T-helper 2 cell treated with Interferon-gamma antibody and Interleukin-4, amounts not matched to agents 5 μg/mL and 100 μg/mL, for 36 hours (primary cell): ENCODE results near the gene PHF5A.
A peak's percentile ranks its signal among the peaks of the same experiment; 100 is the strongest.

ENCODE experiments used
- DNase-seq: peaks from one replicate; pipeline ENCODE4 v3.0.0; 2021; ENCODE audit warnings: low spot score
- H3K27ac Mint-ChIP-seq: one replicate; pipeline ENCODE4 v1.8.0; 2021; ENCODE audit warnings: mild to moderate bottlenecking, mixed read lengths
- H3K27me3 Mint-ChIP-seq: one replicate; pipeline ENCODE4 v1.8.0; 2021; ENCODE audit warnings: low read depth, mixed read lengths
- H3K36me3 Mint-ChIP-seq: one replicate; pipeline ENCODE4 v1.8.0; 2021; ENCODE audit warnings: low read depth, mixed read lengths
- H3K4me1 Mint-ChIP-seq: one replicate; pipeline ENCODE4 v1.8.0; 2021; ENCODE audit warnings: low read depth, mixed read lengths
- H3K4me3 Mint-ChIP-seq: one replicate; pipeline ENCODE4 v1.8.0; 2022; ENCODE audit warnings: mild to moderate bottlenecking, moderate library complexity, mixed read lengths
- H3K9me3 Mint-ChIP-seq: one replicate; pipeline ENCODE4 v1.8.0; 2021; ENCODE audit warnings: mixed read lengths

PHF5A gene, protein sequence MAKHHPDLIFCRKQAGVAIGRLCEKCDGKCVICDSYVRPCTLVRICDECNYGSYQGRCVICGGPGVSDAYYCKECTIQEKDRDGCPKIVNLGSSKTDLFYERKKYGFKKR

DNA sequence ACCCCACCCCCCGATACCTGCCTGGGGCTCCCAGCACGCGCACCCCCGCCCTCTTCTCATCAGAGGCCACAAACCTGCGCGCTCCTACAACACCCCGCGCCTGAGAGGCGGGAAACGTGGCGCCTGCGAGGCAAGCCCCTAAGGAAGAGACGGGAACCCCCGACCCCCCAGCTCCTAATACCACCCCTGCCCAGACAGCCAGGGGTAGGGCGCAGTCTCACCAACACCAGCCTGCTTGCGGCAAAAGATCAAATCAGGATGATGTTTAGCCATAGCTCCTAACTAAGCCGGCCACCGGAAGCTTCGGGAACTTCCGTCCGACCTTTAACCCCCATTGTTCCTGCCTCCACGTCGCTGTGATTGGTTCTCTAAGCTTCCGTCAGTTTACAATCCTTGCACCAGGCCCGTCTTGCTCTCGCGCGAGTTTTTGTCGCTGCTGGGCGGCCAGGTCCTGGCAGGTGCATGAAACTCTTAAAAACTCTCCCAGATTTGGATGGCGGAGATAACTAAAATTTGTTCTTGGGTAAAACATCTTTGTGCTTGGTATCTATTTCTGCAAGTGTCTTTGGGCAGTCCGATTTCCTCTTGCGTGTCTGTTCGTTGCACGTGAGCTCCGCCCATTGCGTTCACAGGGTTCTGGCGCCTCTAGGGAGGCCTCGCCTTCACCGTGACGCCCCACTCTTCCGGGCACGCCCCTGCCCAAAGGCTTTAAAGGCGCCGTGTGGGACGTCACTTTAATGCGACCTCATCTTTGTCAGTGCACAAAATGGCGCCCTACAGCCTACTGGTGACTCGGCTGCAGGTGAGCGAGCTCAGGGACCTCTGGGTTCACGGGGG, at the start of gene PHF5A, which contains the start of gene ACO2:
PHF5A (minus strand) TSS at position 312 of the 837 bp plus-strand sequence; CDS start at position 273, 39 bp downstream.
ACO2 (plus strand) TSS at position 737 of the 837 bp plus-strand sequence; CDS start at position 767, 30 bp downstream.
- H3K27ac Mint-ChIP-seq, result peak within 1 kb of the TSS; percentile 99
- H3K27me3 Mint-ChIP-seq, result no peaks in the 10 kb centered on the region
- peaks cover 29% of the 10 kb centered on the region for H3K4me1 Mint-ChIP-seq
- no peaks in the 10 kb centered on the region for H3K9me3 Mint-ChIP-seq
- peak within 1 kb of the TSS; percentile 86 for H3K4me3 Mint-ChIP-seq
- peaks cover 42% of the 10 kb centered on the region for H3K36me3 Mint-ChIP-seq
- peak; percentile 98 for DNase-seq

DNA sequence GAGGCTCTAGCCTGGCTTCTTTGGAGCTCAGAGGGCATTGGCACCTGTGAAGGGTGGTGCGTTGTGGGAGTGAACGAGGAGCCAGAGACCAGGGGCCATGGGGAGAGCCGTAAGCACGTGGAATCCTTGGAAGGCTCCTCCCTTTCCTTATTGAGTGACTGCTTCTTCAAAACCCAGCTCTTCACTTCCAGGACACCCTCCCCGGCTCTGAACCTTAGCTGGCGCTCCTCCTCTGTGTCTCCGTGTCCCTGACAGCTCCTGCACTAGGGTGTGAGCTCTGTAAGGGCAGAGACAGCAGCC, 49.5 kb upstream of the PHF5A start:
- Mint-ChIP-seq H3K4me1 (no peaks in the 10 kb centered on the region), H3K4me3 (no peak overlapping the region), H3K27ac (no peak overlapping the region), H3K9me3 (no peaks in the 10 kb centered on the region), H3K27me3 (no peaks in the 10 kb centered on the region), H3K36me3 (peaks cover 6% of the 10 kb centered on the region)
- no peak for DNase-seq

DNA sequence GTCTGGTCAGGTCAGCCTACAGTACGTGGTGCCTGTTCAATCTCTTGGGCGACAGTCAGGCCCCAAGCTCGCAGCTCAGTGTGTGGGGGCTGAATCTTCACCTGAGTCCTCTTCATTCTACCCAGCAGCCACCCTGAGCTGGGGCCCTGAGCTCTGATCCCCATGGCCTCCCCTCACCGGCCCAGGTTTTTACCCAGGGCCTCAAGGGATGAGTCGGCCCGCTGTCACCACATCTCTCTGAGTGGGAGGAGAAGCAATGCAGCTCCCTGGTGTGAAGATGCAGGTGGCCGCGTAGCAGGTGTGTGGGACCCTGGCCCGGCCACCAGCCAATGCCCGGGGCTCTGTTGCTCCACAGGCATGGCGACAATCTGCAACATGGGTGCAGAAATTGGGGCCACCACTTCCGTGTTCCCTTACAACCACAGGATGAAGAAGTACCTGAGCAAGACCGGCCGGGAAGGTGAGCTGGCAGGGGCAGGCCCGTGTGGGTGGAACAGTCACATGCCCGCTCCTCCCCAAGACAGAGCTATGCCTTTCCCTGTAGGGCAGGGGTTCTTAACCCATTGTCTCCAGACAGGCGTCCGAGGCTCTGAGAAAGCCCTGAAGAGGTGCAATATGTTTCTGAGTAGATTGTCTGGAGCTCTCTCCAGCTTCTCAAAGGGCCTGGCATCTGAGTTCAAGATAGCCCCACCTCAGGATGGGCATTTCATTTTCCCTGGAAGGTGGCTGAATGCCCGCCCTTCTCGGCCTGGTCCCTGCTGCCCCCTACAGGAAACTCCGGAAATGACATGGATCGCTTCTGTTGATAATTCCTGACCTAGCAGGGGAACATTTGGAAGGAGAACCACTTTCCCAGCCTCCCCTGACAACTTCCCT, 48.9 kb upstream of the PHF5A start:
- H3K27ac Mint-ChIP-seq, result no peak overlapping the region
- H3K9me3 Mint-ChIP-seq, result no peaks in the 10 kb centered on the region
- no peaks in the 10 kb centered on the region for H3K27me3 Mint-ChIP-seq
- no peak for DNase-seq
- H3K4me3 Mint-ChIP-seq, result no peak overlapping the region
- H3K4me1 Mint-ChIP-seq, result no peaks in the 10 kb centered on the region
- H3K36me3 Mint-ChIP-seq, result peaks cover 8% of the 10 kb centered on the region

DNA sequence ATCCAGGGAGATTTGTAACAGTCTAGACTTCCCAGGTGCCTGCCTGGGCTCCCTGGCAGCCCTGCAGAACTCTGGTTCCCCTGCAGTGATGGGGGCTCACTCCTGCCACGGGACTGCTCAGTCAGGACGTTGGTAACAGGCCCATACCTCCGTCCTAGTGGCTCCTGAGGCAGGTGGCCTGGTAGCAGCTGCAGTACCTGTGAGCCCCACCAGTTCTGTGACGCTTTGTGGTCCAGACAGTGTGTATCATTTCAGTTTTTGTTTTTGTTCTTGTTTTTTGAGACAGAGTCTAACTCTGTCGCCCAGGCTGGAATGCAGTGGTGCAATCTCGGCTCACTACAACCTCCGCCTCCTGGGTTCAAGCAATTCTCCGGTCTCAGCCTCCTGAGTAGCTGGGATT, 48.0 kb upstream of the PHF5A start:
- Mint-ChIP-seq H3K27ac (no peak overlapping the region), H3K36me3 (peaks cover 11% of the 10 kb centered on the region), H3K4me3 (no peak overlapping the region), H3K27me3 (no peaks in the 10 kb centered on the region), H3K9me3 (no peaks in the 10 kb centered on the region), H3K4me1 (no peaks in the 10 kb centered on the region)
- DNase-seq, result no peak

DNA sequence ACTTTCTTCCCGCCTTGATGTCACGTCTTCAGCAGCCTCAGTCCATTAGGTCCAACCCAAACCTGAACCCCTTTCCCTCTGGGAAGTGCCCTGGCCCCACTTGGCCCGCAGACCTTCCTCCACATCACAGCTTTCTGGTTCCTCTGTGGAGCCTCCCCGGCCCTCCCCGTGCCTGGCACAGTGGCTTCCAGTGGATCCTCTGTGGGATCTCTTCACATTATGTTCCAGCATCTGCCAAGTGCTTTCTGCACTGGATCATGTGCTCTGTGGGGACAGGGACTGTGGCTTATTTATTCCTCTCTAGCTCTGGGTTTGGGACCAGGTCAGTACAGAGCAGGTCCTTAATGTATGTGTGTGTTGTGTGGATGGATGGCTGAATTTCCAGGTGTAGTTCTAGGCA, 44.9 kb upstream of the PHF5A start:
- H3K27me3 Mint-ChIP-seq, result no peaks in the 10 kb centered on the region
- H3K36me3 Mint-ChIP-seq, result peaks cover 13% of the 10 kb centered on the region
- H3K9me3 Mint-ChIP-seq, result no peaks in the 10 kb centered on the region
- no peak overlapping the region for H3K4me3 Mint-ChIP-seq
- H3K4me1 Mint-ChIP-seq, result no peaks in the 10 kb centered on the region
- no peak for DNase-seq
- H3K27ac Mint-ChIP-seq, result no peak overlapping the region

DNA sequence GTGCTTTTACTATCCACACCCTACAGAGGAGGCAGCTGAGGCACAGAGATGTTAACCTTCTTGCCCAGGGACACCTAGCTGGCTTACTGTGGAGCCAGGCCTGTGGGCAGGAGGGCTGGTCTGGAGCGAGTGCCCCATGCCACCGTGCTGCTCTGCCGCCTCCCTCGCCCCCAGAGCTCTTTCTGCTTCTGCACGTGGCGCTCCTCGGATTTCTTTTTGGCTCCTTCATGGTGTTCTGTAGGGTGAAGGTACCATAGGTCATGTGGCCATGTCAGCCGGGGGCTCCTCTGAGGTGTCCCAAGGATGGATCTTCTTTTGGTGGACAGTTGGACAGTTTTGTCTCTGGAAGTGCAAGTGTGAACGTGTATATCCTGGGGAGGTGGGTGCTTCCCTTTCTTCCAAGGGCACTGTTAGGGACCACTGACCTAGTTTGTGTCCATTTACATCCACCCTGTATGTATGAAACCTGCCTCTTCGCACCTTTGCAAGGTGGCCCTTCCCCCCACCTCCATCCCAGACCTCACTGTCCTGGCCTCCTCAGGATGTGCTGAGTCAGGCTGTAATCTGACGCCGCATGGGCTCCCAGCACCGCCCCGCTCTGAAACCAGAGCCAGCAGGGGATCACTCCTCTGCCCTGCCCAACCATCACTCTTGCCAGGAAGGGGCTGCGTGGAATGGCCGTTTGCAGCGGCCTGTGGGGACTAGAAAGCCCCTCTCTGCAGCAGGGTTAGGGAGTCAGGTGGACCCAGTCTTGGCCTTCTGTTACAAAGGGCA, 44.1 kb upstream of the PHF5A start:
- no peaks in the 10 kb centered on the region for H3K9me3 Mint-ChIP-seq
- no peaks in the 10 kb centered on the region for H3K27me3 Mint-ChIP-seq
- H3K27ac Mint-ChIP-seq, result no peak overlapping the region
- no peak for DNase-seq
- H3K4me1 Mint-ChIP-seq, result no peaks in the 10 kb centered on the region
- no peak overlapping the region for H3K4me3 Mint-ChIP-seq
- peaks cover 13% of the 10 kb centered on the region for H3K36me3 Mint-ChIP-seq

DNA sequence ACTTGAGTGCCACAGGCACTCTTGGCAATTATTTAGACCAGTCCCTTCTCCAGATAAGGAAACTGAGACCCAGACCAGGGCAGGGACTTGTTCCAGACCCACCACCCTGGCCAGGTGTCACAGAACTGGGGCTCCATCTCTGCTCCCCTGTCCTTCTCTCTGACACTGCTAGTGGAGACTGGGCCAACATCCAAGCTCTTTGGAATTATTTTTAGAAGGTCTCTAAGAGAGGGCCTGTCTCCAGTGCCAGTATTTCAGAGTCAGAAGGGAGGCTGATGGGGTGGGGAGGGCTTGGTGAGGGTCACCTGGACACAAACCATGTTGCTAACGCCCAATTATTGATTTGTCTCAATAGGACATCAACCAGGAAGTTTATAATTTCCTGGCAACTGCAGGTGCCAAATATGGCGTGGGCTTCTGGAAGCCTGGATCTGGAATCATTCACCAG, 43.1 kb upstream of the PHF5A start:
- no peaks in the 10 kb centered on the region for H3K9me3 Mint-ChIP-seq
- no peaks in the 10 kb centered on the region for H3K27me3 Mint-ChIP-seq
- H3K36me3 Mint-ChIP-seq, result peaks cover 13% of the 10 kb centered on the region

DNA sequence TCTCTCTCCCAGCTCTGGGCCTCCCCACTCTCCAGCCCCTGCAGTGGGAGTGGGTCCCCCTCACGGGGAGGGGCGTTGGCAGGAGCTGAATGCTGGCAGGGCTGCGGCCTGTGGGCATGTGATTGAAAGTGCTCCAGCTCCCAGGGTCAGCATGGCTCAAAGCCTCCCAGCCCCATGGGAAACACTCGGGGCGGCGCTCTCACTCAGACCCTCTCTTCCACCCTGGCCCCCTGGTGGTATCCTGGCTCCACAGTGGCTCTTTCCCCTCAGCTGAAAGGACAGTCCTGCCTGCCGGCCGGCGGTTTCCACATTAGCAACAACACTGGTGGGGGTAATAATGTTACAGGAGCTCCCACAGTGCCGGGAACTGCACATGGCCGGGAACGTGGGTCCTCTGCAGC, 40.3 kb upstream of the PHF5A start:
- no peaks in the 10 kb centered on the region for H3K27me3 Mint-ChIP-seq
- no peaks in the 10 kb centered on the region for H3K9me3 Mint-ChIP-seq
- no peaks in the 10 kb centered on the region for H3K4me1 Mint-ChIP-seq
- no peak overlapping the region for H3K4me3 Mint-ChIP-seq
- DNase-seq, result no peak
- peaks cover 11% of the 10 kb centered on the region for H3K36me3 Mint-ChIP-seq
- H3K27ac Mint-ChIP-seq, result no peak overlapping the region

More for the DNA sequence above, 43.1 kb upstream of the PHF5A start:
- no peaks in the 10 kb centered on the region for H3K4me1 Mint-ChIP-seq
- H3K27ac Mint-ChIP-seq, result no peak overlapping the region
- DNase-seq, result no peak
- H3K4me3 Mint-ChIP-seq, result no peak overlapping the region

DNA sequence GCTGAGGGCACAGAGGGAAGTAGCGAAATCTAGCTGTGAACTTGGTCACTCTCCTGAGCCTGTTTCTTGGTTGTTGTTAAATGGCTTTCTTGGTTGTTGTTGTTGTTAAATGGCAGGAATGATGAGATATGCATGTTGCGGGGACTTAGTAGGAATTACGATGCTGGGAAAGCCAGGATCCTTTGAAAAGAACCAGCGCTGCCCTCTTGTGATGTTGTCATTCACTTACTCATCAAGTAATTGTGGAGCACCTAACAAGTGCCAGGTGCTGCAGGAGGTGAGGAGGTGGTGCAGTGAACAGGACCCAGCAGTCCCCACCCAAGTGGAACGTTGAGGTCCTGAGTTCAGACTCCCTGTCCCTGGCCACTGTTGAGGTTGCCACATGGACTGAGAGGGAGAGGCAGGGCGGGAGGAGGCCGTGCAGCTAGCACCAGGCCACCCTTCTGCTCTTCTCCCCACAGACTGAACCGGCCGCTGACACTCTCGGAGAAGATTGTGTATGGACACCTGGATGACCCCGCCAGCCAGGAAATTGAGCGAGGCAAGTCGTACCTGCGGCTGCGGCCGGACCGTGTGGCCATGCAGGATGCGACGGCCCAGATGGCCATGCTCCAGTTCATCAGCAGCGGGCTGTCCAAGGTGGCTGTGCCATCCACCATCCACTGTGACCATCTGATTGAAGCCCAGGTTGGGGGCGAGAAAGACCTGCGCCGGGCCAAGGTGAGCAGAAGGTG, 39.0 kb upstream of the PHF5A start:
- H3K27ac Mint-ChIP-seq, result no peak overlapping the region
- no peaks in the 10 kb centered on the region for H3K4me1 Mint-ChIP-seq
- peaks cover 6% of the 10 kb centered on the region for H3K36me3 Mint-ChIP-seq
- DNase-seq, result no peak
- no peak overlapping the region for H3K4me3 Mint-ChIP-seq
- no peaks in the 10 kb centered on the region for H3K9me3 Mint-ChIP-seq
- H3K27me3 Mint-ChIP-seq, result no peaks in the 10 kb centered on the region

DNA sequence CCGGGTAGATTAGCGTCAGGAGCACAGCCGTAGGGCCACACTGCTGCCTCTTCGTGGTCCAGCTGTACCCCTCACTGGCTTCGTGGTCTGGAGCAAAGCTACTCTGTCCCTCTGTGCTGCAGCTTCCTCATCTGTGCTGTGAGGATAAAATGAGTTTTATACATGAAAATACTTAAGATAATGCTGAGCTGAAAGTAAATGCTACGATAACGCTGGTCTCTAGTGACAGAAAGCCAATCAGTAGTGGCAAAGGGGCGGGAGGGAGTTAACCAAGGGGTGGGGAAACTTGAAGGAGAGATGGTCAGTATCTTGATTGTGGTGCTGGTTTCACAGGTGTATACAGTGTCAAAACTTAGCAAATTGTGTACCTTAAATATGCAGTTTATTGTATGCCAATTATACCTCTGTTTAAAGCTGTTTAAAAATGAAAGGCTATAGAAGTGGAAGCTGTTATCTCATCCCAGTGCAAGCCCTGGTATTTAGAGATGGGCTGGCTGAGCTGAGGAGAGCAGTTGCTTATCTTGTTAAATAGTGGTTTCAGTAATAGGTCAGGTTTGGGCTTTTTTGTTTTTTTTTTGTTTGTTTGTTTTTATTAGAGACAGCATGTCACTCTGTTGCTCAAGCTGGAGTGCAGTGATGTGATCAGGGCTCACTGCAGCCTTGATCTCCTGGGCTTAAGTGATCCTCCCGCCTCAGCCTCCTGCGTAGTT, 37.2 kb upstream of the PHF5A start:
- Mint-ChIP-seq H3K27ac (no peak overlapping the region), H3K4me1 (no peaks in the 10 kb centered on the region), H3K4me3 (no peak overlapping the region), H3K9me3 (no peaks in the 10 kb centered on the region), H3K36me3 (peaks cover 13% of the 10 kb centered on the region), H3K27me3 (no peaks in the 10 kb centered on the region)
- no peak for DNase-seq

DNA sequence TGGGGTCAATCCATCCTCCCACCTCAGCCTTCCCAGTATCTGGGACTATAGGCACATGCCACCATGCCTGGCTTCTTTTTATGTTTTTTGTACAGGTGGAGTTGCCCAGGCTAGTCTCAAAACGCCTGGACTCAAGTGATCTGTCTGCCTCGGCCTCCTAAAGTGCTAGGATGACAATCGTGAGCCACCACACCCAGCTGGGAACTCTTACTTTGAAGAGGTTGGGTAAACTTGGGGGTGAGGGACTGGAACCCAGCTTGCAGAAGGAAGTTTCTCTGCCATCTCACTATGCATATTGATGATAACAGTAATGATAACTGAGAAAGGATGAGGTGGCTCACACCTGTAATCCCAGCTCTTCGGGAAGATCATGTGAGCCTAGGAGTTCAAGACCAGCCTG, 36.3 kb upstream of the PHF5A start:
- peaks cover 13% of the 10 kb centered on the region for H3K36me3 Mint-ChIP-seq
- no peaks in the 10 kb centered on the region for H3K9me3 Mint-ChIP-seq
- H3K27ac Mint-ChIP-seq, result peak overlapping the region; percentile 63
- no peak for DNase-seq
- H3K27me3 Mint-ChIP-seq, result no peaks in the 10 kb centered on the region
- no peaks in the 10 kb centered on the region for H3K4me1 Mint-ChIP-seq
- H3K4me3 Mint-ChIP-seq, result no peak overlapping the region

DNA sequence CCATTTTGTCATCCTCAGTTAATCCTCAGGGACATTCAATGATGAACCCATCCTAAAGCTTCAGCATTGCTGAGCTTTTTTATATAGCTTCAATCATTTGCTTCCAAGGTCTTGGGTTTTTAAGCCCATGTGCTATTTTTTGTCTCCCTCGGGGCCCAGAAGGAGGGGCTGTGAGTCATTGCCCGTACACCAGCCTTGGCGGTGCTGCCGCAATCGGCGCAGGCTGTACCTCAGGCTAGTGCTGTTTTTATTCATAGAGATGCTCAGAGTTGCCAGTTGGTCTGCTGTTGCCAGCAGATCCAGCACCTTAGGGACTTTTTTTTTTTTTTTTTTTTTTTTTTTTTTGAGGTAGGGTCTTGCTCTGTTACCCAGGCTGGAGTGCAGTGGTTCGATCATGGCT, 35.9 kb upstream of the PHF5A start:
- no peaks in the 10 kb centered on the region for H3K9me3 Mint-ChIP-seq
- peaks cover 11% of the 10 kb centered on the region for H3K36me3 Mint-ChIP-seq
- no peak for DNase-seq
- no peaks in the 10 kb centered on the region for H3K27me3 Mint-ChIP-seq
- no peak overlapping the region for H3K4me3 Mint-ChIP-seq
- no peaks in the 10 kb centered on the region for H3K4me1 Mint-ChIP-seq
- no peak overlapping the region for H3K27ac Mint-ChIP-seq
